HepG2 (cell line): ENCODE results near the gene TRPC4AP. TPM values are rescaled to one million over a fixed set of nuclear protein-coding genes. Genes with fewer than 3 reads are reported as not detected.

Experiments
- AHR ChIP-seq: IDR thresholded peaks from 2 replicates; pipeline ENCODE4 v1.6.1; 2018; ENCODE audit warnings: missing genetic modification reagents, missing compliant biosample characterization
- BORCS8-MEF2B ChIP-seq: sonication (generic); formaldehyde crosslinking; IDR thresholded peaks from 2 replicates; pipeline ENCODE4 v1.8.0; 2022; ENCODE audit warnings: mild to moderate bottlenecking, missing genetic modification reagents
- CBFB ChIP-seq: sonication (generic); formaldehyde crosslinking; IDR thresholded peaks from 2 replicates; pipeline ENCODE4 v1.4.0; 2020; ENCODE audit warnings: missing genetic modification reagents
- CCAR2 ChIP-seq: fragments of 200-400 bp; formaldehyde crosslinking; optimal IDR thresholded peaks from 2 replicates; pipeline ENCODE3; 2018; ENCODE audit warnings: low read depth, mild to moderate bottlenecking, low read length, moderate library complexity
- CCDC6 ChIP-seq: sonication (generic); formaldehyde crosslinking; IDR thresholded peaks from 2 replicates; pipeline ENCODE4 v1.8.1; 2022; ENCODE audit warnings: mild to moderate bottlenecking, missing genetic modification reagents, moderate library complexity
- ISL2 ChIP-seq: sonication (generic); formaldehyde crosslinking; IDR thresholded peaks from 2 replicates; pipeline ENCODE4 v1.5.0; 2020; ENCODE audit warnings: missing genetic modification reagents
- NFE2L1 ChIP-seq: sonication (generic); formaldehyde crosslinking; IDR thresholded peaks from 2 replicates; pipeline ENCODE4 v1.4.0; 2020; ENCODE audit warnings: missing genetic modification reagents, mild to moderate bottlenecking, borderline replicate concordance
- PAWR ChIP-seq: sonication (generic); formaldehyde crosslinking; IDR thresholded peaks from 2 replicates; pipeline ENCODE4 v1.4.0; 2020; ENCODE audit warnings: missing genetic modification reagents, mild to moderate bottlenecking, borderline replicate concordance
- SNAPC5 ChIP-seq: sonication (generic); formaldehyde crosslinking; IDR thresholded peaks from 2 replicates; pipeline ENCODE4 v1.8.1; 2023; ENCODE audit warnings: mild to moderate bottlenecking, missing genetic modification reagents, borderline replicate concordance
- SP4 ChIP-seq: sonication (generic); formaldehyde crosslinking; IDR thresholded peaks from 2 replicates; pipeline ENCODE4 v1.8.1; 2023; ENCODE audit warnings: mild to moderate bottlenecking, missing genetic modification reagents
- TFAP4 ChIP-seq: sonication (generic); IDR thresholded peaks from 2 replicates; pipeline ENCODE4 v1.6.1; 2016; ENCODE audit warnings: low read depth, borderline replicate concordance
- XBP1 ChIP-seq: sonication (generic); formaldehyde crosslinking; IDR thresholded peaks from 2 replicates; pipeline ENCODE4 v1.5.0; 2020; ENCODE audit warnings: missing genetic modification reagents
- ZNF275 ChIP-seq: sonication (generic); formaldehyde crosslinking; IDR thresholded peaks from 2 replicates; pipeline ENCODE4 v1.8.0; 2022; ENCODE audit warnings: missing genetic modification reagents, mild to moderate bottlenecking, inconsistent platforms, borderline replicate concordance
- ZNF292 ChIP-seq: sonication (generic); formaldehyde crosslinking; IDR thresholded peaks from 2 replicates; pipeline ENCODE4 v1.8.1; 2022; ENCODE audit warnings: mild to moderate bottlenecking, low read depth, missing genetic modification reagents, borderline replicate concordance
- ZNF605 ChIP-seq: sonication (generic); formaldehyde crosslinking; IDR thresholded peaks from 2 replicates; pipeline ENCODE4 v1.8.0; 2022; ENCODE audit warnings: mild to moderate bottlenecking, missing genetic modification reagents
- ZNF879 ChIP-seq: sonication (generic); formaldehyde crosslinking; IDR thresholded peaks from 2 replicates; pipeline ENCODE4 v1.8.1; 2023; ENCODE audit warnings: missing genetic modification reagents
- ZSCAN30 ChIP-seq: sonication (generic); formaldehyde crosslinking; IDR thresholded peaks from 2 replicates; pipeline ENCODE4 v1.5.0; 2020; ENCODE audit warnings: mild to moderate bottlenecking, missing genetic modification reagents
- polyA plus RNA-seq, 8 experiments: library from polyadenylated mRNA; depleted of rRNA in 3 of 8; stranded (reverse) in 7 of 8; unstranded in 1 of 8; fragments of >200 nt; fragmentation: Illumina TruSeq in 4 of 8; extraction: Trizol in 4 of 8; gene quantifications; 2 replicates each; pipeline versions ENCODE4 v1.2.1 to v1.2.3, GENCODE V29; 2011 to 2016; ENCODE audit warnings: low read depth in 4 of 8, missing spikeins in 1 of 8, mixed read lengths in 1 of 8; ENCODE audit not compliant: insufficient read depth in 1 of 8
- total RNA-seq, 5 experiments: library from RNA; depleted of rRNA; stranded (reverse); fragments of >200 nt; fragmentation: Illumina TruSeq; extraction: Trizol; gene quantifications; 2 replicates each; pipeline ENCODE4 v1.2.3, GENCODE V29; 2016; ENCODE audit warnings: low read depth in 1 of 5
- TF ChIP-seq, protein P1 (sequence below): sonication (generic); formaldehyde crosslinking; IDR thresholded peaks from 2 replicates; pipeline ENCODE4 v1.5.1; 2020; ENCODE audit warnings: missing genetic modification reagents, mild to moderate bottlenecking, borderline replicate concordance
- TF ChIP-seq, protein P2 (sequence below): fragments of 450-650 bp; IDR thresholded peaks from 2 replicates; pipeline ENCODE4 v1.6.1; 2017; ENCODE audit warnings: mild to moderate bottlenecking
- TF ChIP-seq, protein P3 (sequence below): sonication (generic); formaldehyde crosslinking; IDR thresholded peaks from 2 replicates; pipeline ENCODE4 v1.4.0; 2020; ENCODE audit warnings: mild to moderate bottlenecking, missing genetic modification reagents, borderline replicate concordance

The TRPC4AP gene
- total and polyA plus RNA-seq, 2 of the 13 experiments (the other 11 are each of a cell fraction or from before 2014, with no cell fraction given): 136 to 137 TPM

DNA sequence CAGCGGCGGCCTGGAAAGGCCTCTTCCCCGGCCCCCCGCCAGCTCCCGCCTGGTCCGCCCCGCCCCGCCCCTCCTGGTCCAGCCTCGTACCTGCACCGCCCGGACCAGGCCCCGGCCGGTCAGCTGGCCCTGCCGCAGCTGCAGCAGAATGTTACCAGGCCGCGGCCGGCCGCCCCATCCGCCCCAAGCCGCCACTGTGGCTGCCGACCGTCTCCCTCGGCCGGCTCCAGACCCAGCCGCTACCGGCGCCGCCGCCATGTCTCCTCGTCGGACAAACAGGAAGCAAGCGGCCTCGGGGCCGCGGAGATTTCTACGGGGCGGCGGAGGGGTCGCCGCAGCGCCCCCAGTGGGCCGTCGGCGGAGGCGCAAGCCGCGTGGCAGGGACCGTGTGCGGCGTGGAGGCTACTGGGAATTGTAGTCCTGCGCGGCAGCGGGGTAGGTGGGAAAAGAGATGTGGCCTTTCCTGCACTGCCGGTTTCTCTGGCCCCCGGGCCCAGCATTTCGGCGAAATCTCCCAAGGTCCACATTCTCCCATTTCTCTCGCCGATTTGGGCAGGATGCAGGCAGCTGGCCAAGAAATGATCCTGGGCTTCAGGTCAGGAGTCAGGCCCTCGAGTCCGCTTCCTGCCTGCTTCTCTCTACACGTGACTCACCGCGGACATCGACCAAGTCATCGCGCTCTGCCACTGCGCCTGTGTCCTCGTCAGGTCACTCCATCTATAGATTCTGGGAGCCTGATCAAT is at the start of gene TRPC4AP (continued):
- TF ChIP-seq ZNF292 (CRISPR knock-in tag): peak; percentile 73; the same call in 1 of the 2 replicates
- peak; percentile 99 for TF ChIP-seq BORCS8-MEF2B
- TF ChIP-seq ISL2: peak; percentile 70; the same call in 1 of the 2 replicates
- TF ChIP-seq CCAR2: peak; percentile 96
- TF ChIP-seq, protein P1, sequence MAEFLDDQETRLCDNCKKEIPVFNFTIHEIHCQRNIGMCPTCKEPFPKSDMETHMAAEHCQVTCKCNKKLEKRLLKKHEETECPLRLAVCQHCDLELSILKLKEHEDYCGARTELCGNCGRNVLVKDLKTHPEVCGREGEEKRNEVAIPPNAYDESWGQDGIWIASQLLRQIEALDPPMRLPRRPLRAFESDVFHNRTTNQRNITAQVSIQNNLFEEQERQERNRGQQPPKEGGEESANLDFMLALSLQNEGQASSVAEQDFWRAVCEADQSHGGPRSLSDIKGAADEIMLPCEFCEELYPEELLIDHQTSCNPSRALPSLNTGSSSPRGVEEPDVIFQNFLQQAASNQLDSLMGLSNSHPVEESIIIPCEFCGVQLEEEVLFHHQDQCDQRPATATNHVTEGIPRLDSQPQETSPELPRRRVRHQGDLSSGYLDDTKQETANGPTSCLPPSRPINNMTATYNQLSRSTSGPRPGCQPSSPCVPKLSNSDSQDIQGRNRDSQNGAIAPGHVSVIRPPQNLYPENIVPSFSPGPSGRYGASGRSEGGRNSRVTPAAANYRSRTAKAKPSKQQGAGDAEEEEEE: no peak; the same call in 1 of the 2 replicates
- TF ChIP-seq SNAPC5 (CRISPR knock-in tag): peak; percentile 95
- TF ChIP-seq AHR (CRISPR knock-in tag): peak; percentile 86
- TF ChIP-seq XBP1: peak; percentile 94; the same call in 1 of the 2 replicates
- TF ChIP-seq ZSCAN30 (CRISPR knock-in tag): 0 out of 2 replicates have a peak, but pooled peaks have one; percentile 46
- TF ChIP-seq, protein P2, sequence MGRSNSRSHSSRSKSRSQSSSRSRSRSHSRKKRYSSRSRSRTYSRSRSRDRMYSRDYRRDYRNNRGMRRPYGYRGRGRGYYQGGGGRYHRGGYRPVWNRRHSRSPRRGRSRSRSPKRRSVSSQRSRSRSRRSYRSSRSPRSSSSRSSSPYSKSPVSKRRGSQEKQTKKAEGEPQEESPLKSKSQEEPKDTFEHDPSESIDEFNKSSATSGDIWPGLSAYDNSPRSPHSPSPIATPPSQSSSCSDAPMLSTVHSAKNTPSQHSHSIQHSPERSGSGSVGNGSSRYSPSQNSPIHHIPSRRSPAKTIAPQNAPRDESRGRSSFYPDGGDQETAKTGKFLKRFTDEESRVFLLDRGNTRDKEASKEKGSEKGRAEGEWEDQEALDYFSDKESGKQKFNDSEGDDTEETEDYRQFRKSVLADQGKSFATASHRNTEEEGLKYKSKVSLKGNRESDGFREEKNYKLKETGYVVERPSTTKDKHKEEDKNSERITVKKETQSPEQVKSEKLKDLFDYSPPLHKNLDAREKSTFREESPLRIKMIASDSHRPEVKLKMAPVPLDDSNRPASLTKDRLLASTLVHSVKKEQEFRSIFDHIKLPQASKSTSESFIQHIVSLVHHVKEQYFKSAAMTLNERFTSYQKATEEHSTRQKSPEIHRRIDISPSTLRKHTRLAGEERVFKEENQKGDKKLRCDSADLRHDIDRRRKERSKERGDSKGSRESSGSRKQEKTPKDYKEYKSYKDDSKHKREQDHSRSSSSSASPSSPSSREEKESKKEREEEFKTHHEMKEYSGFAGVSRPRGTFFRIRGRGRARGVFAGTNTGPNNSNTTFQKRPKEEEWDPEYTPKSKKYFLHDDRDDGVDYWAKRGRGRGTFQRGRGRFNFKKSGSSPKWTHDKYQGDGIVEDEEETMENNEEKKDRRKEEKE: no peak
- TF ChIP-seq PAWR (CRISPR knock-in tag): peak; percentile 96; the same call in 1 of the 2 replicates
- TF ChIP-seq ZNF605 (CRISPR knock-in tag): peak; percentile 75; the same call in 1 of the 2 replicates
- TF ChIP-seq SP4 (CRISPR knock-in tag): peak; percentile 94
- peak; percentile 72 for TF ChIP-seq ZNF879
- peak; percentile 52; the same call in 1 of the 2 replicates for TF ChIP-seq TFAP4
- no peak; the same call in 1 of the 2 replicates for TF ChIP-seq NFE2L1 (CRISPR knock-in tag)
- TF ChIP-seq, protein P3, sequence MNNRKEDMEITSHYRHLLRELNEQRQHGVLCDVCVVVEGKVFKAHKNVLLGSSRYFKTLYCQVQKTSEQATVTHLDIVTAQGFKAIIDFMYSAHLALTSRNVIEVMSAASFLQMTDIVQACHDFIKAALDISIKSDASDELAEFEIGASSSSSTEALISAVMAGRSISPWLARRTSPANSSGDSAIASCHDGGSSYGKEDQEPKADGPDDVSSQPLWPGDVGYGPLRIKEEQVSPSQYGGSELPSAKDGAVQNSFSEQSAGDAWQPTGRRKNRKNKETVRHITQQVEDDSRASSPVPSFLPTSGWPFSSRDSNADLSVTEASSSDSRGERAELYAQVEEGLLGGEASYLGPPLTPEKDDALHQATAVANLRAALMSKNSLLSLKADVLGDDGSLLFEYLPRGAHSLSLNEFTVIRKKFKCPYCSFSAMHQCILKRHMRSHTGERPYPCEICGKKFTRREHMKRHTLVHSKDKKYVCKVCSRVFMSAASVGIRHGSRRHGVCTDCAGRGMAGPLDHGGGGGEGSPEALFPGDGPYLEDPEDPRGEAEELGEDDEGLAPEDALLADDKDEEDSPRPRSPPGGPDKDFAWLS (CRISPR knock-in tag): no peak; the same call in 1 of the 2 replicates
- no peak; the same call in none of the 2 replicates for TF ChIP-seq CBFB
- TF ChIP-seq ZNF275 (CRISPR knock-in tag): peak; percentile 99; the same call in 1 of the 2 replicates
- peak; percentile 68; the same call in 1 of the 2 replicates for TF ChIP-seq CCDC6 (CRISPR knock-in tag)
